GM18505 (cell line): ENCODE data around the gene UBE2E3.
A peak's percentile ranks its signal among the peaks of the same experiment; 100 is the strongest.
"Not testable (repeated sequence)": the region's sequence is repeated elsewhere in the genome, so short reads cannot be mapped to it uniquely, and the experiment has no call there.

Experiments
- ATAC-seq: cut with Tn5 transposase; IDR thresholded peaks from one replicate; pipeline ENCODE4 v1.9.1; 2021; ENCODE audit not compliant: unreplicated experiment
- POLR2A ChIP-seq: IDR thresholded peaks from 4 replicates; pipeline ENCODE4 v1.6.1; 2011; ENCODE audit warnings: borderline replicate concordance; ENCODE audit not compliant: insufficient read depth, insufficient read length; ENCODE audit errors: extremely low read depth

UBE2E3 gene

GRCh38 chr2:181065458-181065857 is 85.1 kb downstream of the UBE2E3 start:
- no peak for TF ChIP-seq POLR2A
- ATAC-seq: no peak

GRCh38 chr2:181066333-181066732 is 85.9 kb downstream of the UBE2E3 start:
- no peak for TF ChIP-seq POLR2A
- no peak for ATAC-seq

GRCh38 chr2:181070119-181070835 is 89.9 kb downstream of the UBE2E3 start:
- TF ChIP-seq POLR2A: no peak
- ATAC-seq: no peak

- no peak for ATAC-seq
- no peak for TF ChIP-seq POLR2A
Measured at GRCh38 chr2:181070836-181071200, 90.4 kb downstream of the UBE2E3 start.

GRCh38 chr2:181072486-181073235 is 92.3 kb downstream of the UBE2E3 start:
- ATAC-seq: no peak
- no peak for TF ChIP-seq POLR2A

GRCh38 chr2:181073896-181074295 is 93.5 kb downstream of the UBE2E3 start:
- ATAC-seq: no peak
- TF ChIP-seq POLR2A: no peak

GRCh38 chr2:181074457-181074856 is 94.1 kb downstream of the UBE2E3 start:
- ATAC-seq: no peak
- no peak for TF ChIP-seq POLR2A

- no peak for ATAC-seq
Measured at GRCh38 chr2:181076658-181077057, 96.3 kb downstream of the UBE2E3 start.

GRCh38 chr2:181077128-181077709 is 96.8 kb downstream of the UBE2E3 start:
- peak; percentile 96 for ATAC-seq
- TF ChIP-seq POLR2A: no peak

More at GRCh38 chr2:181076658-181077057, 96.3 kb downstream of the UBE2E3 start:
- TF ChIP-seq POLR2A: no peak

- ATAC-seq: no peak
- no peak for TF ChIP-seq POLR2A
Measured at GRCh38 chr2:181083140-181083539, 102.7 kb downstream of the UBE2E3 start.

- ATAC-seq: no peak
- TF ChIP-seq POLR2A: no peak
Measured at GRCh38 chr2:181085734-181086133, 105.3 kb downstream of the UBE2E3 start.

- ATAC-seq: not testable (repeated sequence)
Measured at GRCh38 chr2:181091920-181092319, 111.5 kb downstream of the UBE2E3 start.

- no peak for ATAC-seq
- TF ChIP-seq POLR2A: no peak
Measured at GRCh38 chr2:181095486-181095885, 115.1 kb downstream of the UBE2E3 start.

- TF ChIP-seq POLR2A: no peak
- ATAC-seq: no peak
Measured at GRCh38 chr2:181103659-181104058, 123.3 kb downstream of the UBE2E3 start.

GRCh38 chr2:181104512-181105115 is 124.2 kb downstream of the UBE2E3 start:
- no peak for TF ChIP-seq POLR2A
- no peak for ATAC-seq
